Ishikawa (cell line): ENCODE results near the gene TMEM131.

Experiments
- CEBPB ChIP-seq: IDR thresholded peaks from 2 replicates; pipeline ENCODE4 v1.6.1; 2012
- CREB1 ChIP-seq: IDR thresholded peaks from 2 replicates; pipeline ENCODE4 v1.6.1; 2012; ENCODE audit warnings: low read depth
- EGR1 ChIP-seq: IDR thresholded peaks from 2 replicates; pipeline ENCODE4 v1.6.1; 2012
- EP300 ChIP-seq: IDR thresholded peaks from 2 replicates; pipeline ENCODE4 v1.6.1; 2012; ENCODE audit warnings: borderline replicate concordance
- FOXM1 ChIP-seq: IDR thresholded peaks from 2 replicates; pipeline ENCODE4 v1.6.1; 2012; ENCODE audit warnings: low read depth, borderline replicate concordance
- NFIC ChIP-seq: IDR thresholded peaks from 2 replicates; pipeline ENCODE4 v1.6.1; 2012
- RAD21 ChIP-seq: IDR thresholded peaks from 2 replicates; pipeline ENCODE4 v1.6.1; 2012; ENCODE audit warnings: low read depth
- REST ChIP-seq: IDR thresholded peaks from 2 replicates; pipeline ENCODE4 v1.6.1; 2012; ENCODE audit warnings: low read depth, mild to moderate bottlenecking
- TAF1 ChIP-seq: IDR thresholded peaks from 2 replicates; pipeline ENCODE4 v1.6.1; 2012; ENCODE audit warnings: low read depth, mild to moderate bottlenecking
- TCF12 ChIP-seq: IDR thresholded peaks from 2 replicates; pipeline ENCODE4 v1.6.1; 2012; ENCODE audit warnings: low read depth
- TEAD4 ChIP-seq: IDR thresholded peaks from 2 replicates; pipeline ENCODE4 v1.6.1; 2012
- YY1 ChIP-seq: IDR thresholded peaks from 2 replicates; pipeline ENCODE4 v1.6.1; 2012; ENCODE audit warnings: low read depth
- ZBTB7A ChIP-seq: IDR thresholded peaks from 2 replicates; pipeline ENCODE4 v1.6.1; 2012; ENCODE audit warnings: low read depth
- TF ChIP-seq, protein P1 (sequence below): IDR thresholded peaks from 2 replicates; pipeline ENCODE4 v1.6.1; 2012
- TF ChIP-seq, protein P2 (sequence below): IDR thresholded peaks from 2 replicates; pipeline ENCODE4 v1.6.1; 2012

TMEM131 gene

GRCh38 chr2:97953853-97954252 lies 41.9 kb downstream of the TMEM131 start:
- TF ChIP-seq, protein P1, sequence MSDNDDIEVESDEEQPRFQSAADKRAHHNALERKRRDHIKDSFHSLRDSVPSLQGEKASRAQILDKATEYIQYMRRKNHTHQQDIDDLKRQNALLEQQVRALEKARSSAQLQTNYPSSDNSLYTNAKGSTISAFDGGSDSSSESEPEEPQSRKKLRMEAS: no peak
- no peak for TF ChIP-seq TCF12

DNA sequence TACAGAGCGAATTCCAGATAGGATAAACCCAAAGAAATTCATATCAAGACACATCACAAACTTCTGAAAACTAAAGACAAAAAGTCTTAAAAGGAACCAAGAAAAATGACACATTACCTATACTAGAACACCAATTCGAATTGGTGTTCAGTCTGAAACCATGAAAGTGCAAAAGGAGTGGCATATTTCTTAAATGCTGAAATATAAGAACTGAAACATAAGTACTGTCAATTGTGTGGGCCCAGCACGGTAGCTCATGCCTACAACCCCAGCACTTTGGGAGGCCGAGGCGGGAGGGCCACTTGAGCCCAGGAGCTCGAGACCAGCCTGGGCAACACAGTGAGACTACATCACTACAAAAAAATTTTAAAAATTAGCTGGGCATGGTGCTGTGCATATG lies 43.4 kb downstream of the TMEM131 start:
- TF ChIP-seq RAD21: no peak
- TF ChIP-seq, protein P2, sequence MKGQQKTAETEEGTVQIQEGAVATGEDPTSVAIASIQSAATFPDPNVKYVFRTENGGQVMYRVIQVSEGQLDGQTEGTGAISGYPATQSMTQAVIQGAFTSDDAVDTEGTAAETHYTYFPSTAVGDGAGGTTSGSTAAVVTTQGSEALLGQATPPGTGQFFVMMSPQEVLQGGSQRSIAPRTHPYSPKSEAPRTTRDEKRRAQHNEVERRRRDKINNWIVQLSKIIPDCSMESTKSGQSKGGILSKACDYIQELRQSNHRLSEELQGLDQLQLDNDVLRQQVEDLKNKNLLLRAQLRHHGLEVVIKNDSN: no peak
- no peak for TF ChIP-seq FOXM1
- no peak for TF ChIP-seq TCF12
- no peak for TF ChIP-seq EP300
- TF ChIP-seq TEAD4: no peak
- TF ChIP-seq TAF1: no peak
- TF ChIP-seq EGR1: no peak
- no peak for TF ChIP-seq CEBPB
- TF ChIP-seq, protein P1: no peak
- TF ChIP-seq ZBTB7A: no peak
- no peak for TF ChIP-seq CREB1
- no peak for TF ChIP-seq YY1
- no peak for TF ChIP-seq REST
- no peak for TF ChIP-seq NFIC

GRCh38 chr2:97951155-97951680 lies 44.5 kb downstream of the TMEM131 start:
- TF ChIP-seq TEAD4 (no peak), YY1 (no peak), EGR1 (no peak)

- TF ChIP-seq FOXM1: no peak
- TF ChIP-seq CEBPB: no peak
- no peak for TF ChIP-seq EP300
- TF ChIP-seq ZBTB7A: no peak
- no peak for TF ChIP-seq CREB1
- no peak for TF ChIP-seq EGR1
- no peak for TF ChIP-seq TCF12
- TF ChIP-seq TAF1: no peak
- TF ChIP-seq YY1: no peak
- TF ChIP-seq, protein P1: no peak
- TF ChIP-seq, protein P2: no peak
- no peak for TF ChIP-seq NFIC
- no peak for TF ChIP-seq RAD21
- no peak for TF ChIP-seq REST
- TF ChIP-seq TEAD4: no peak
Observed at GRCh38 chr2:97950329-97951154, 45.2 kb downstream of the TMEM131 start.

- no peak for TF ChIP-seq FOXM1
- TF ChIP-seq, protein P1: no peak
Observed at GRCh38 chr2:97948926-97949325, 46.8 kb downstream of the TMEM131 start.

- no peak for TF ChIP-seq ZBTB7A
- TF ChIP-seq FOXM1: no peak
- no peak for TF ChIP-seq YY1
- TF ChIP-seq, protein P1: no peak
- TF ChIP-seq CEBPB: no peak
- TF ChIP-seq, protein P2: no peak
- TF ChIP-seq TAF1: no peak
- TF ChIP-seq EGR1: no peak
- no peak for TF ChIP-seq NFIC
- TF ChIP-seq CREB1: no peak
- no peak for TF ChIP-seq EP300
- no peak for TF ChIP-seq RAD21
- TF ChIP-seq TCF12: no peak
- TF ChIP-seq REST: no peak
- no peak for TF ChIP-seq TEAD4
Observed at GRCh38 chr2:97945791-97946190, 50.0 kb downstream of the TMEM131 start.
